ENCODE data around the gene CD82.
"Not testable (repeated sequence)": the region's sequence is repeated elsewhere in the genome, so short reads cannot be mapped to it uniquely, and the experiment has no call there.

Gene CD82

DNA sequence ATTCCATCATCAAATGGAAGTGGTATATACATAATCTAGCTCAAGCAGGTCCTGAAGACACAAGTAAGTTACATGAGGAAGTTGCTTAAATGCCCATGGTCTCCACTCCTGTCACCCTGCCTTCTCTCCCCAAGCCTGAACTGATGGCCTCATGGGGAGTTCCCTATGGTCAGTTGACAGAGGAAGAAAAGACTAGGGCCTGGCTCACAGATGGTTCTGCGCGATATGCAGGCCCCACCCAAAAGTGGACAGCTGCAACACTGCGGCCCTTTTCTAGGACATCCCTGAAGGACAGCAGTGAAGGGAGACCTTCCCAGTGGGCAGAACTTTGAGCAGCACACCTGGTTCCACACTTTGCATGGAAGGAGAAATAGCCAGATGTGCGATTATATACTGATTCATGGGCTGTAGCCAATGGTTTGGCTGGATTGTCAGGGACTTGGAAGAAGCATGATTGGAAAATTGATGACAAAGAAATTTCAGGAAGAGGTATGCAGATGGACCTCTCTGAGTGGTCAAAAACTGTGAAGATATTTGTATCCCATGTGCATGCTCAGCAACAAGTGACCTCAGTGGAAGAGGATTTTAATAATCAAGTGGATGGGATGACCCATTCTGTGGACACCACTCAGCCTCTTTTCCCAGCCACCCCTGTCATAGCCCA, 17.3 kb upstream of the CD82 start:
- H3K79me2 ChIP-seq (ENCODE audit: control insufficient read depth, insufficient read depth, low read length, unreplicated experiment): no peaks in the 10 kb centered on the region
- no peaks in the 10 kb centered on the region for H3K4me1 ChIP-seq (ENCODE audit: control insufficient read depth, insufficient read depth, low read length, unreplicated experiment)
- no peak overlapping the region for H3K27ac ChIP-seq (ENCODE audit: low read depth, low read length)

DNA sequence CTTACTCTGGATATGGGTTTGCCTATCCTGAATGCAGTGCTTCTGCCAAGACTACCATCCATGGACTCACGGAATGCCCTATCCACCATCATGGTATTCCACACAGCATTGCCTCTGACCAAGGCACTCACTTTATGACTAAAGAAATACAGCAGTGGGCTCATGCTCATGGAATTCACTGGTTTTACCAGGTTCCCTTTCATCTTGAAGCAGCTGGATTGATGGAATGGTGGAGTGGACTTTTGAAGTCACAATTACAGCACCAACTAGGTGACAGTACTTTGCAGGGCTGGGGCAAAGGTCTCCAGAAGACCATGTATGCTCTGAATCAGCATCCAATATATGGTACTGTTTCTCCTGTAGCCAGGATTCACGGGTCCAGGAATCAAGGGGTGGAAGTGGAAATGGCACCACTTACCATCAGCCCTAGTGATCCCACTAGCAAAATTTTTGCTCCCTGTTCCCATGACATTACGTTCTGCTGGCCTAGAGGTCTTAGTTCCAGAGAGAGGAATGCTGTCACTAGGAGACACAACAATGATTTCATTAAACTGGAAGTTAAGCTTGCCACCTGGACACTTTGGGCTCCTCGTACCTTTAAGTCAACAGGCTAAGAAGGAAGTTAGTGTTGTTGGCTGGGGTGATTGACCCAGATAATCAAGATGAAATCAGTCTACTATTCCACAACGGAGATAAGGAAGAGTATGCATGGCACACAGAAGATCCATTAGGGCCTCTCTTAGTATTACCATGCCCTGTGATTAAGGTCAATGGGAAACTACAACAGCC, 16.3 kb upstream of the CD82 start:
- H3K27me3 ChIP-seq (ENCODE audit: insufficient read depth, low read length): peaks cover 12% of the 10 kb centered on the region; the same call in 1 of the 2 replicates
- H3K79me2 ChIP-seq (ENCODE audit: control insufficient read depth, insufficient read depth, low read length, unreplicated experiment); H3K27ac ChIP-seq (ENCODE audit: low read depth, low read length); H3K36me3 ChIP-seq (ENCODE audit: insufficient read depth, low read length); H3K4me3 ChIP-seq (ENCODE audit: low read depth, low read length); H2AFZ ChIP-seq (ENCODE audit: low read length, unreplicated experiment); H3K4me1 ChIP-seq (ENCODE audit: control insufficient read depth, insufficient read depth, low read length, unreplicated experiment): not testable (repeated sequence)

More for the DNA sequence above, 17.3 kb upstream of the CD82 start:
- H3K4me3 ChIP-seq (ENCODE audit: low read depth, low read length): no peak overlapping the region
- H3K36me3 ChIP-seq (ENCODE audit: insufficient read depth, low read length): no peaks in the 10 kb centered on the region
- peaks cover 12% of the 10 kb centered on the region; the same call in 1 of the 2 replicates for H3K27me3 ChIP-seq (ENCODE audit: insufficient read depth, low read length)
- no peak overlapping the region for H2AFZ ChIP-seq (ENCODE audit: low read length, unreplicated experiment)

DNA sequence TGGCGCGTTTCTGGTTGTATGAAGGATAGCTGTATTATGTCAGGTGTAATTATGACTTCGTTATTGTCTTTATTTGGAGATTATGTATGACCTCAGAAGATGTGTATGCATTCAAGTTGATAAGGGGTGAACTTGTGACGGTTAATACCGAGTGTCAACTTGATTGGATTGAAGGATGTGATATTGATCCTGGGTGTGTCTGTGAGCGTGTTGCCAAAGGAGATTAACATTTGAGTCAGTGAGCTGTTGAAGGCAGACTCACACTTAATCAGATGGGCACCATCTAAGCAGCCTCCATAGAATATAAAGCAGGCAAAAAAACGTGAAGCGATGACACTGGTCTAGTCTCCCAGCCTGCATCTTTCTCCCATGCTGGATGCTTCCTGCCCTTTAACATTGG, 15.3 kb upstream of the CD82 start:
- Histone ChIP-seq H3K27me3 (ENCODE audit: insufficient read depth, low read length) (0 out of 2 replicates have a peak, but pooled peaks cover 7% of the 10 kb centered on the region), H3K4me3 (ENCODE audit: low read depth, low read length) (no peak overlapping the region), H3K36me3 (ENCODE audit: insufficient read depth, low read length) (no peaks in the 10 kb centered on the region), H3K79me2 (ENCODE audit: control insufficient read depth, insufficient read depth, low read length, unreplicated experiment) (no peaks in the 10 kb centered on the region), H3K4me1 (ENCODE audit: control insufficient read depth, insufficient read depth, low read length, unreplicated experiment) (peaks cover 9% of the 10 kb centered on the region), H3K27ac (ENCODE audit: low read depth, low read length) (no peak overlapping the region), H2AFZ (ENCODE audit: low read length, unreplicated experiment) (no peak overlapping the region)

DNA sequence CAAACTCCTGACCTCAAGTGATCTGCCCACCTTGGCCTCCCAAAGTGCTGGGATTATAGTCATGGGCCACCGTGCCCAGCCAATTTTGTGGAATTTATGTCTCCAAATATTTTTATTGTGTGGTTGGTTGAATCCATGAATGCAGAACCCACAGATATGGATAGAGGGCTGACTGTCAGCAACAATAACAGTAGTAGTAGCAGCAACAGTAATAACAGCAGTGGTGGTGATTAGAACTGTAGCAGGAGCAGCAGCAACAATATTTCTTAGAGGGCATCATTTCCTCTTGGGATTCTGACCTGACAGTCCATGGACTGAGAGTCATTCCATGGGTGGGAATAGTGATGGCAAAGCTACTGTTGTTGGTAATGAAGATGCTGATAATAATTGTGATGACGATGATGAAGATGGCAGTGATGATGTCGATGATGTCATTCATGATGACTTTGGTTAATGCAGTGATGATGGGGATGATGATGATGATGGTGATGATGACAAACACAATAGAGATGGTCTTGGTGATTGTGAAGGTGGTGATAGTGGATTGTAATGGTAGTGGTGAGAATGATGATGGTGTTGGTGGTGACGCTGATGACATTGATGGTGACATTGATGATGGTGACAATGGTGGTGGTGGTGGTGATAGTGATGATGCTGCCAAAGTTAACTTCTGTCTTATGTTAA, 13.9 kb upstream of the CD82 start:
- Histone ChIP-seq H3K27me3 (ENCODE audit: insufficient read depth, low read length) (no peaks in the 10 kb centered on the region), H3K27ac (ENCODE audit: low read depth, low read length) (no peak overlapping the region), H3K4me3 (ENCODE audit: low read depth, low read length) (no peak overlapping the region), H3K36me3 (ENCODE audit: insufficient read depth, low read length) (no peaks in the 10 kb centered on the region), H3K79me2 (ENCODE audit: control insufficient read depth, insufficient read depth, low read length, unreplicated experiment) (no peaks in the 10 kb centered on the region), H2AFZ (ENCODE audit: low read length, unreplicated experiment) (no peak overlapping the region), H3K4me1 (ENCODE audit: control insufficient read depth, insufficient read depth, low read length, unreplicated experiment) (peaks cover 9% of the 10 kb centered on the region)

DNA sequence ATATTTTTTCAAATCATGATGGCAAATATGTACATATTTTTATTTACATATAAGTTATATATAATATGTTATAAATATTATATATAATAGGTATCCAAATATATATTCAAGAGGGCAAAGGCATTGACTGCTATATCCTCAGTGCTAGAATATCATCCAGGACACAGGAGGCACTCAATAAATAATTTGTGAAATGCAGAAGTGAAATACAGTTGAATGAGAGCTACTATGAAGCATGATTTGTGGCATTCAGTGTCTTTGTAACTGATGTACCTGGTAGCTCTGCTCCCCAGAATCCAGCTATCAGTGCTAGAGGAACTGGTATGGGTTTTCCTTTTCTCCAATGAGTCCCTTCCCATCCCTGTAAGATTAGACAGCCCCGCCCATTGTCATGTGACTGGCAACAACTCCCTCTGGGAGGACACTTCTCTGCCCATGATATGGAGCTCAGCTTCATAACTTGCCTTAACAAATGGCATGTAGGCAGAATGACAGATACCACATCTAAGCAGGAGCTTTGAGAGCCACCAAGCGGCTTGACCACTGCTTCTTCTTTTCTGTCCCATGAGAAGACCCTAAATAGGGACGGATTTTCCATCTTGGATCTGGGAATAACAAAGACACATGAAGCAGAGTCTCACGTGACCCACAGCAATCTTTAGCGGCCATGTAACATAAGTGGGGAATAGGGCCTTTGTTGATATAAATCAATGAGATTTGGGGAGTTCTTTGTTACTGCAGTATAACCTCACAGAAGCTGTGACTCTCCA, 10.2 kb upstream of the CD82 start:
- Histone ChIP-seq H3K79me2 (ENCODE audit: control insufficient read depth, insufficient read depth, low read length, unreplicated experiment) (no peaks in the 10 kb centered on the region), H3K27me3 (ENCODE audit: insufficient read depth, low read length) (no peaks in the 10 kb centered on the region), H3K4me3 (ENCODE audit: low read depth, low read length) (no peak overlapping the region), H3K4me1 (ENCODE audit: control insufficient read depth, insufficient read depth, low read length, unreplicated experiment) (peaks cover 22% of the 10 kb centered on the region), H3K27ac (ENCODE audit: low read depth, low read length) (no peak overlapping the region), H2AFZ (ENCODE audit: low read length, unreplicated experiment) (no peak overlapping the region), H3K36me3 (ENCODE audit: insufficient read depth, low read length) (no peaks in the 10 kb centered on the region)

DNA sequence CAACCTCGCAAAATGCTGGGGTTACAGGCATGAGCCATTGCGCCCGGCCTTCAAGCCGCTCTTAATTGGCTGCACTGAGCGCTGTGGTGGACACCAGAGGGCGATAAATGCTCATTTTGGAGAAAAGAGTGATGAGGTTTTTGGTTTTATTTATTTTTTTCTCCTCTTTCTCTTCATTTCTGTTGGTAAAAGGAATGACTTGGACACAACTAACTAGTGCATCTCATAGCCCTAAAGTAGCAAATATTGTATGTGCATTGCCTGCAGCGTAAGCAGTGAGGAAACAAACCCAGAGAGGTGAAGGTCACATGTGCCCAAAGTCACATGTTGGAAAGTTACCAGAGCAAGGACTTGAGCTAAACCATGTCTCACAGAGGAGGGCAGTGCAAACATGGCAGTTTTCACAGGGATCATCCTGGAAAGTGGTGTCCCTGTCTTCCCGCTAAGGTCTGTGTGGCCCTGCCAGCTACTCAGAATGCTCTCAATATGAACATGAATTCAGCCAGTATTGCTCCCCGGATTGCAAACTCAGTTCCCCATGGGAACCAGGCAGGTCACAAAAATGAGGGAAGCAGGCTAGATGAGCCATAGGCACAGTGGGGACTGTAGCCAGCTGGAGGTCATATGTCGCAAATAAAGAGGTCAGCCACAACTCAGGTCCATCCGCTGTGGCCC, 8.6 kb upstream of the CD82 start:
- Histone ChIP-seq H3K79me2 (ENCODE audit: control insufficient read depth, insufficient read depth, low read length, unreplicated experiment) (no peaks in the 10 kb centered on the region), H3K27ac (ENCODE audit: low read depth, low read length) (no peak overlapping the region), H3K27me3 (ENCODE audit: insufficient read depth, low read length) (no peaks in the 10 kb centered on the region), H2AFZ (ENCODE audit: low read length, unreplicated experiment) (peak overlapping the region; percentile 4), H3K4me3 (ENCODE audit: low read depth, low read length) (no peak overlapping the region), H3K4me1 (ENCODE audit: control insufficient read depth, insufficient read depth, low read length, unreplicated experiment) (peaks cover 31% of the 10 kb centered on the region), H3K36me3 (ENCODE audit: insufficient read depth, low read length) (no peaks in the 10 kb centered on the region)

DNA sequence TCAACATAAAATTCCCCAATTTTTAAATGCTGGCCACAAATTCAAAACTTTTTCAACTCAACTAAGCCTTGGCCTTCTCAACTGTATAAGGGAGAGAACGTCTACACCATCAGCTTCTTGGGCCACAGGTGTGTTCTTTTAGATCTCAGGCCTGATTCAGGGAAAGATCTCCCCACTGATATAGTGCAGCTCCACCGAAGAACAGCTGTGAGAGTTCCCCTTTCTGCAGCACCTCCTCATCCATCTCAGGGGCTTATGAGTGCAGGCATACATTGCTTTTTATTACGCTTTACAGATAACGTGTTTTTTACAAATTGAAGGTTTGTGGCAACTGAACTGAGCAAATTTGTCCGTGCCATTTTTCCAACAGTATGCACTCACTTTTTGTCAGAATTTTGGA, 8.0 kb upstream of the CD82 start:
- peaks cover 37% of the 10 kb centered on the region for H3K4me1 ChIP-seq (ENCODE audit: control insufficient read depth, insufficient read depth, low read length, unreplicated experiment)
- no peaks in the 10 kb centered on the region for H3K27me3 ChIP-seq (ENCODE audit: insufficient read depth, low read length)
- no peaks in the 10 kb centered on the region for H3K36me3 ChIP-seq (ENCODE audit: insufficient read depth, low read length)
- no peaks in the 10 kb centered on the region for H3K79me2 ChIP-seq (ENCODE audit: control insufficient read depth, insufficient read depth, low read length, unreplicated experiment)
- no peak overlapping the region for H3K27ac ChIP-seq (ENCODE audit: low read depth, low read length)
- H2AFZ ChIP-seq (ENCODE audit: low read length, unreplicated experiment): no peak overlapping the region
- H3K4me3 ChIP-seq (ENCODE audit: low read depth, low read length): no peak overlapping the region

DNA sequence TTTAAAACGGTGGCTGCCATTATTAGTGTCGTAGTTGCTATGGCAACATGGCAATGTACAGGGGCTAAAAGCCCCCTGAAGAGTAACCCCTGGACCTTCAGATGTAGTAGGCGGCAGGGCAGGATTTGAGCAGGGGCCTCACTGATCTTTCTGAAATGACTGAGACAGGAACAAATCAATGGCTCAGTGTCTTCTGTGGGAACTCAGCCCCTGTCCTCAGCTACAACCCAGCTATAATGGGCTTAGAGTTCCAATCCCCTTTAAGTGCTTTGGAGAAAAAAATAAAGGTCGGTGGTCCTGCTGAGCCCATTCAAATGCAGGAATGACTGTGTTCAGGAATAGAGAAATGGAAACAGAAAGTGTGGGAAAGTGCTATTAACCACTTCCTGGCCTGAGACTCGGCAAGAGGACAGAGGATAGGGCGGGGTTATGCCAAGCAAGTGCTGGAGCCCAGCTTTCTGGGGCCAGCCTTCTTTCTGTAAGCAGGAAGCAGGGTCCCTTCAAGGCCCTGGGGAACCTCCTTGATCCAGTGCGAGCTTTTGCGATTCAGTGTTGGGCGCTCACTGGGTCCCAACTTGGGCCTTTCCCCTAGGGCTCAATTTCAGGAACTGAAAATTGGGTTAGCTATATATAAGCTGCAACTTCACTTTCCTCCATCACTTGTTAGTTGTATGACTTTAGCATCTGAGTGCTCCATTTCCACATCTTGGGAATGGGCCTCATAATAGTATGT, 6.1 kb upstream of the CD82 start:
- Histone ChIP-seq H3K79me2 (ENCODE audit: control insufficient read depth, insufficient read depth, low read length, unreplicated experiment) (no peaks in the 10 kb centered on the region), H3K4me3 (ENCODE audit: low read depth, low read length) (no peak overlapping the region), H3K27ac (ENCODE audit: low read depth, low read length) (no peak overlapping the region), H3K27me3 (ENCODE audit: insufficient read depth, low read length) (no peaks in the 10 kb centered on the region), H3K36me3 (ENCODE audit: insufficient read depth, low read length) (no peaks in the 10 kb centered on the region), H2AFZ (ENCODE audit: low read length, unreplicated experiment) (no peak overlapping the region), H3K4me1 (ENCODE audit: control insufficient read depth, insufficient read depth, low read length, unreplicated experiment) (peaks cover 44% of the 10 kb centered on the region)

DNA sequence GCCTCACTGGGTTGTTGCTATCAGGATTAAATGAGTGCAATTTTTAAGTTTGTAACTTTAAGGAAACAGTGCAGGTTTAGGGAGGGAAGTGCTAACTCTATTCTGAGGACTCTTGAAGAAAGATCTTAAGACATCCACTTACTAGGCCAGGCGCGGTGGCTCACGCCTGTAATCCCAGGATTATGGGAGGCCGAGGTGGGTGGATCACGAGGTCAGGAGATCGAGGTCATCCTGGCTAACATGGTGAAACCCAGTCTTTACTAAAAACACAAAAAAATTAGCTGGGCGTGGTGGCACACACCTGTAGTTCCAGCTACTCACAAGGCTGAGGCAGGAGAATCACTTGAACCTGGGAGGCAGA, 5.5 kb upstream of the CD82 start:
- not testable (repeated sequence) for H2AFZ ChIP-seq (ENCODE audit: low read length, unreplicated experiment); H3K4me3 ChIP-seq (ENCODE audit: low read depth, low read length); H3K79me2 ChIP-seq (ENCODE audit: control insufficient read depth, insufficient read depth, low read length, unreplicated experiment); H3K36me3 ChIP-seq (ENCODE audit: insufficient read depth, low read length); H3K27ac ChIP-seq (ENCODE audit: low read depth, low read length); H3K27me3 ChIP-seq (ENCODE audit: insufficient read depth, low read length)
- H3K4me1 ChIP-seq (ENCODE audit: control insufficient read depth, insufficient read depth, low read length, unreplicated experiment): peaks cover 45% of the 10 kb centered on the region

All from ACC112 (cell line).